Heart left ventricle (tissue), 16 donors: Measurements from ENCODE around the gene FRS2. TPM values are rescaled to one million over a fixed set of nuclear protein-coding genes. Genes with fewer than 3 reads are reported as not detected.

Experiments
- ATAC-seq, 4 donors: fragments of 200-7000 bp; cut with Tn5 transposase; one replicate each; pipeline ENCODE4 v1.9.1; 2020 to 2022; ENCODE audit warnings: moderate library complexity in 4 of 4, mild to moderate bottlenecking in 3 of 4, moderate number of reproducible peaks in 1 of 4
- DNase-seq, 5 donors: peaks; one replicate each; pipeline ENCODE4 v3.0.0-alpha.2; 2020
- H3K27ac ChIP-seq, 12 donors: fragments of 200-600 bp; sonication (generic) in 4 of 12; one replicate each; pipeline versions ENCODE4 v1.5.0 to v1.8.0; 2016 to 2022; ENCODE audit warnings: mild to moderate bottlenecking in 2 of 12
- H3K27me3 ChIP-seq, 9 donors: fragments of 200-600 bp; sonication (generic) in 2 of 9; one replicate each; pipeline versions ENCODE4 v1.5.1 to v1.8.0; 2016 to 2022; ENCODE audit warnings: mild to moderate bottlenecking in 3 of 9
- H3K36me3 ChIP-seq, 9 donors: fragments of 200-600 bp; sonication (generic) in 2 of 9; one replicate each; pipeline versions ENCODE4 v1.5.0 to v1.8.0; 2018 to 2022; ENCODE audit warnings: mild to moderate bottlenecking in 2 of 9
- H3K4me1 ChIP-seq, 12 donors: fragments of 200-600 bp; sonication (generic) in 4 of 12; one replicate each; pipeline versions ENCODE4 v1.5.0 to v1.8.0; 2016 to 2022; ENCODE audit warnings: mild to moderate bottlenecking in 3 of 12
- H3K4me3 ChIP-seq, 12 donors: fragments of 200-600 bp; sonication (generic) in 4 of 12; one replicate each; pipeline versions ENCODE4 v1.5.0 to v1.8.0; 2017 to 2022; ENCODE audit warnings: mild to moderate bottlenecking in 9 of 12, moderate library complexity in 4 of 12
- H3K9me3 ChIP-seq, 12 donors: fragments of 200-600 bp; sonication (generic) in 4 of 12; one replicate each; pipeline versions ENCODE4 v1.5.0 to v1.8.0; 2016 to 2022; ENCODE audit warnings: mild to moderate bottlenecking in 1 of 12
- POLR2A ChIP-seq, 2 donors: fragments of 450-650 bp; IDR thresholded peaks; one replicate each; pipeline ENCODE4 v1.6.1; 2017; ENCODE audit warnings: antibody characterized with exemption in 2 of 2, mild to moderate bottlenecking in 2 of 2, moderate library complexity in 2 of 2
- WGBS, 4 donors: extraction: QIAGEN DNeasy Blood & Tissue Kit in 2 of 4; methylation state at CpG; one replicate each; pipeline versions ENCODE4 v1.1.5 to v1.1.7; 2013 to 2018; 5-methylcytosine and 5-hydroxymethylcytosine counted together
- intact Hi-C, 10 donors: fragments of 100-400 bp; cut with DNase I; formaldehyde crosslinking; loops; one replicate each; pipeline versions ENCODE4 v1.11.1 to v1.14.2; 2022
- polyA plus RNA-seq, 2 donors: library from polyadenylated mRNA; stranded (reverse); fragments of 200-250 nt; gene quantifications; one replicate each; pipeline ENCODE4 v1.2.3, GENCODE V29; 2013
- total RNA-seq, 9 donors: library from RNA; depleted of rRNA in 2 of 9; stranded (reverse); fragments of >200 nt in 2 of 9; fragmentation: NEBNext Ultra II Directional in 3 of 9; extraction: Animal tissue kit (Norgen Biotek cat#: 25700) in 3 of 9; gene quantifications; one replicate each; pipeline versions ENCODE4 v1.1.0 to v1.2.4, GENCODE V29; 2016 to 2023
- TF ChIP-seq, protein P1 (sequence below), 12 donors: fragments of 200-600 bp; sonication (generic) in 4 of 12; IDR thresholded peaks; one replicate each; pipeline versions ENCODE4 v1.5.0 to v1.8.0; 2018 to 2022; ENCODE audit warnings: antibody characterized with exemption in 12 of 12, mild to moderate bottlenecking in 5 of 12
- donor health status: ischemic (EF 13 %, LVEDD 7.1; RV severe dilation, severe dysfunction).
- donor health status: healthy with polysubstance abuse.
- donor health status: DM: no; HTN: yes; CAD: no.
- donor health status: DM: no; HTN: no; CAD: no.
- donor health status: ischemic (EF 25% LVEDD 6.9; RV normal size, moderate dysfunction).
- donor health status: ischemic (EF 25% LVEDD 5.7; RV mildly dilated, moderate dysfunction).
- donor health status: healthy.
- donor health status: DM: yes; HTN: yes; CAD: no.
- donor health status: ischemic (EF 35%, LVEDD 5.7; RV mildly dilated, moderate dysfunction).
- donor health status: nonischemic (EF 11% LVEDD 7.7; RV severe dilation, severe dysfunction).
- donor health status: DM: yes; HTN: yes; CAD: no.
- donor health status: PGD.
- donor health status: ischemic (EF 29% LVEDD 5.4; RV normal size, mild dysfunction).
- donor health status: nonischemic (EF 23%, LVEDD 6.1; RV moderate dilation, normal function).

FRS2 gene
- total and polyA plus RNA-seq, 11 donors = 2.6 to 33.9 (median 20.3) TPM

DNA sequence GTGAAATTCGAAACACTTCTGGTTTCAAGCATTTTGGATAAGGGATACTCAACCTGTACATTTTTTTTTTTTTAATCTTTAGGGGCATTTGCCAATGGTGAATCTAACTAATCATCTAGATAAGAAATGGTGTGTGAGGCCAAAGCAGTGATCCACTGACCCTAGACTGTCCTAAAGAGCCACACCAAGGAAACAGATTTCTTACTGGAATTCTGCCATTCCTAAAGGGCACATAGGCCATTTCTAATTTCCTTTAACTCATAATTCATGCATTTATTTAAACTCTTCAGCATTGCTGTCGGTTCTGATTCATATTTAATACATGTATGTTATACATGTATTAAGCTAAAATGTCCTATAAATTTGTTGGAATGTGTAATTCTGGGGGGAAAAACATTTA, 47.2 kb downstream of the FRS2 start:
- TF ChIP-seq, protein P1, sequence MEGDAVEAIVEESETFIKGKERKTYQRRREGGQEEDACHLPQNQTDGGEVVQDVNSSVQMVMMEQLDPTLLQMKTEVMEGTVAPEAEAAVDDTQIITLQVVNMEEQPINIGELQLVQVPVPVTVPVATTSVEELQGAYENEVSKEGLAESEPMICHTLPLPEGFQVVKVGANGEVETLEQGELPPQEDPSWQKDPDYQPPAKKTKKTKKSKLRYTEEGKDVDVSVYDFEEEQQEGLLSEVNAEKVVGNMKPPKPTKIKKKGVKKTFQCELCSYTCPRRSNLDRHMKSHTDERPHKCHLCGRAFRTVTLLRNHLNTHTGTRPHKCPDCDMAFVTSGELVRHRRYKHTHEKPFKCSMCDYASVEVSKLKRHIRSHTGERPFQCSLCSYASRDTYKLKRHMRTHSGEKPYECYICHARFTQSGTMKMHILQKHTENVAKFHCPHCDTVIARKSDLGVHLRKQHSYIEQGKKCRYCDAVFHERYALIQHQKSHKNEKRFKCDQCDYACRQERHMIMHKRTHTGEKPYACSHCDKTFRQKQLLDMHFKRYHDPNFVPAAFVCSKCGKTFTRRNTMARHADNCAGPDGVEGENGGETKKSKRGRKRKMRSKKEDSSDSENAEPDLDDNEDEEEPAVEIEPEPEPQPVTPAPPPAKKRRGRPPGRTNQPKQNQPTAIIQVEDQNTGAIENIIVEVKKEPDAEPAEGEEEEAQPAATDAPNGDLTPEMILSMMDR (IDR thresholded peaks at IDR 0.05) = no peak
- TF ChIP-seq POLR2A (IDR thresholded peaks at IDR 0.05) = no peak
- peaks cover 0 to 22% (median under 1%) of the 10 kb centered on the region in 12 donors for H3K9me3 ChIP-seq
- no peak overlapping the region for H3K4me3 ChIP-seq
- DNase-seq (no peak), ATAC-seq (no peak)
- H3K4me1 ChIP-seq = peaks cover 0 to 52% (median 18%) of the 10 kb centered on the region in 12 donors
- WGBS, 4 donors = 84 to 93% (median 91%) methylated on average over 2 of the region's 2 CpGs
- no peaks in the 10 kb centered on the region for H3K36me3 ChIP-seq
- no peaks in the 10 kb centered on the region for H3K27me3 ChIP-seq
- intact Hi-C loops = no loop called here
- no peak overlapping the region for H3K27ac ChIP-seq

DNA sequence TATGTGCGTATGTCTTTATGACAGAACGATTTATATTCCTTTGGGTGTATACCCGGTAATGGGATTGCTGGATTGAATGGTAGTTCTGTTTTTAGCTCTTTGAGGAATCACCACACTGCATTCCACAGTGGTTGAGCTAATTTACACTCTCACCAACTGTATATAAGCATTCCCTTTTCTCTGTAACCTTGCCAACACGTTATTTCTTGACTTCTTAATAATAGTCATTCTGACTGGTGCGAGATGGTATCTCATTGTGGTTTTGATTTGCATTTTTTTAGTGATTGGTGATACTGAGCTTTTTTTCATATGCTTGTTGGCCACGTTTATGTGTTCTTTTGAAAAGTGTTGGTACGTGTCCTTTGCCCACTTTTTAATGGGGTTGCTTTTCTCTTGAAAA, 49.7 kb downstream of the FRS2 start:
- H3K4me1 ChIP-seq = peaks cover 0 to 47% (median 7%) of the 10 kb centered on the region in 12 donors
- H3K4me3 ChIP-seq = no peak overlapping the region
- DNase-seq (no peak), ATAC-seq (no peak)
- no peak overlapping the region for H3K27ac ChIP-seq
- intact Hi-C loops = no loop called here
- no peaks in the 10 kb centered on the region for H3K27me3 ChIP-seq
- TF ChIP-seq POLR2A (IDR thresholded peaks at IDR 0.05) = no peak
- TF ChIP-seq, protein P1 (IDR thresholded peaks at IDR 0.05) = no peak
- H3K9me3 ChIP-seq = peaks cover 0 to 36% (median 3%) of the 10 kb centered on the region in 12 donors
- WGBS, 4 donors = 85 to 92% (median 90%) methylated on average over 7 of the region's 7 CpGs
- no peaks in the 10 kb centered on the region for H3K36me3 ChIP-seq

DNA sequence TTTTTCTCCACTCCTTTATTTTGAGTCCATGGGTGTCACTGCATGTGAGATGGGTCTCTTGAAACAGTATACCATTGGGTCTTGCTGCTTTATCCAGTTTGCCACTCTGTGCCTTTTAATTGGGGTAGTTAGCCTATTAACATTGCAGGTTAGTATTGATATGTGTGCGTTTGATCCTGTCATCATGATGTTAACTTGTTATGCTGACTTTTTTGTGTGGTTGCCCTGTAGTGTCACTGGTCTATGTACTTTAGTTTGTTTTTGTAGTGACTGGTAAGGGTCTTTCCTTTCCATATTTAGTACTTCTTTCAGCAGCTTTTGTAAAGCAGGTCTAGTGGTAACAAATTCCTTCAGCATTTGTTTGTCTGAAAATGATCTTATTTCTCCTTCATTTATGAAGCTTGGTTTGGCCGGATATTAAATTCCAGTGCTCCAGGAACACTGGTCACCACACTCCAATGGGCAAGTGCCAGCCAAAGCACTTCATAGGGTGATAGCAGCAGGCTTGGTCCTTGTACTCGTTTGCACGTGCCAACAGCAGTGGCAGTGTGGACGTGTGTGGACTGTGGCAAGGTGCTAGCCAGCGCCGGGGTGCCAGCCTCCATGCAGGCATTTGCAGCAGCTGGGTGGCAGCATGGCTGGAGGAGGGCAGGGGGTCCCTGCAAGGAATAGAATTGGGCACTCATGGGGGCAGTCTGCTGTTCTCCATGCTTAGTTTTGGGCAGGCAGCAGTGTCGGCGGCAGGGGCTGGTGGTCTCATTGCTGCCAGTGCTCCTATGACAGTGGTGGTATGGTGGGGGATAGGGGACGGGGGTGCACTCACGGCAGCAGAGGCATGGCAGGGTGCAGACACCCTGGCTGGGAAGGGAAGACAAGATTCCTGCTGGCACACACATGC, 53.5 kb downstream of the FRS2 start:
- TF ChIP-seq, protein P1 (IDR thresholded peaks at IDR 0.05) = no peak
- TF ChIP-seq POLR2A (IDR thresholded peaks at IDR 0.05) = no peak
- ATAC-seq = peak in 2 of 4 donors; percentile 58 to 65
- DNase-seq = peak in 3 of 5 donors; percentile 34 to 54 (median 54)
- no peaks in the 10 kb centered on the region for H3K36me3 ChIP-seq
- WGBS, 4 donors = 72 to 82% (median 75%) methylated on average over 11 of the region's 11 CpGs
- intact Hi-C loops = no loop called here
- no peak overlapping the region for H3K4me3 ChIP-seq
- H3K4me1 ChIP-seq = peaks cover 0 to 28% (median 10%) of the 10 kb centered on the region in 12 donors
- no peaks in the 10 kb centered on the region for H3K27me3 ChIP-seq
- no peak overlapping the region for H3K27ac ChIP-seq
- H3K9me3 ChIP-seq = peaks cover 0 to 36% (median 3%) of the 10 kb centered on the region in 12 donors

DNA sequence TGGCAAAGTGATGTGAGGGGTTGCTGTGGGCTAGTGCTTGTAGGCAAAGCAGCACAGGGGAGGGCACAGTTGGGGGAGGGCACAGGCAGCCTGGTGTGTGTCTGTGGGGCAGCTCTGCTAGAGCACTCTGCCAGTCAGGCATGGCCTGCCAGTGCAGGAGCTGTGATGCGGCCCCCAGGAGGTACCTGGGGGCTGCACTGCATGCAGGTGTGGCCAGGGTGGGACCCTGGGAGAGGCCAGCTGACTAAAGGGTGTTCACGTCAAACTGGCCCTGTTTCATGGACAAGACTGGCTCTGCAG, 54.1 kb downstream of the FRS2 start:
- intact Hi-C loops = no loop called here
- Histone ChIP-seq H3K4me3 (no peak overlapping the region), H3K27ac (no peak overlapping the region), H3K36me3 (no peaks in the 10 kb centered on the region), H3K9me3 (peaks cover 0 to 36% (median 3%) of the 10 kb centered on the region in 12 donors), H3K4me1 (peaks cover 0 to 30% (median 10%) of the 10 kb centered on the region in 12 donors), H3K27me3 (no peaks in the 10 kb centered on the region)
- 85 to 100% (median 95%) methylated on average over 1 to 2 of the region's 2 CpGs for WGBS, 4 donors
- ATAC-seq (peak in 3 of 4 donors; percentile 26 to 63 (median 48)), DNase-seq (no peak)
- TF ChIP-seq POLR2A (IDR thresholded peaks at IDR 0.05) = no peak
- TF ChIP-seq, protein P1 (IDR thresholded peaks at IDR 0.05) = no peak
